ENCODE measurements around the gene SLU7. TPM values are rescaled to one million over a fixed set of nuclear protein-coding genes. Genes with fewer than 3 reads are reported as not detected.
A peak's percentile ranks its signal among the peaks of the same experiment; 100 is the strongest.

The SLU7 gene
- polyA plus RNA-seq, 3 donors: 57.4 to 76.1 (median 69.8) TPM

GRCh38 chr5:160423099-160423498, 4.2 kb upstream of the SLU7 start:
- no peak for DNase-seq

GRCh38 chr5:160421625-160422258, 2.9 kb upstream of the SLU7 start, which contains the start of gene PTTG1:
Gene PTTG1 (plus strand): TSS chr5:160421855. CDS start chr5:160422313, 458 bp downstream.
- DNase-seq: peak; percentile 97

- DNase-seq: no peak
These were observed 1.4 kb upstream of the SLU7 start for GRCh38 chr5:160420331-160420610.

- no peak for DNase-seq
These were observed 813 bp upstream of the SLU7 start for GRCh38 chr5:160419458-160420330.

- peak; percentile 95 for DNase-seq
These were observed 19.2 kb downstream of the SLU7 start, which contains the start of gene FAM200C for GRCh38 chr5:160399402-160400353. Gene FAM200C (minus strand): TSS chr5:160400054. CDS start chr5:160395490, 4,564 bp downstream.

GRCh38 chr5:160398806-160399205, 20.1 kb downstream of the SLU7 start:
- DNase-seq: no peak

GRCh38 chr5:160397492-160397891, 21.4 kb downstream of the SLU7 start:
- no peak for DNase-seq

- no peak for DNase-seq
These were observed 23.8 kb downstream of the SLU7 start for GRCh38 chr5:160395111-160395510.

- DNase-seq: no peak
These were observed 27.8 kb downstream of the SLU7 start for GRCh38 chr5:160390787-160391696.

GRCh38 chr5:160387445-160387844, 31.4 kb downstream of the SLU7 start:
- DNase-seq: no peak

- DNase-seq: no peak
These were observed 33.4 kb downstream of the SLU7 start for GRCh38 chr5:160385496-160385895.

GRCh38 chr5:160384681-160385080, 34.2 kb downstream of the SLU7 start:
- DNase-seq: no peak

GRCh38 chr5:160382346-160382745, 36.5 kb downstream of the SLU7 start:
- DNase-seq: no peak

- no peak for DNase-seq
These were observed 38.8 kb downstream of the SLU7 start for GRCh38 chr5:160380041-160380440.

GRCh38 chr5:160379511-160379910, 39.4 kb downstream of the SLU7 start:
- no peak for DNase-seq

GRCh38 chr5:160378330-160378729, 40.6 kb downstream of the SLU7 start:
- no peak for DNase-seq

- DNase-seq: no peak
These were observed 41.2 kb downstream of the SLU7 start for GRCh38 chr5:160377651-160378050.

- DNase-seq: no peak
These were observed 42.5 kb downstream of the SLU7 start for GRCh38 chr5:160376416-160376815.

GRCh38 chr5:160375701-160376100, 43.2 kb downstream of the SLU7 start:
- no peak for DNase-seq

GRCh38 chr5:160375166-160375565, 43.7 kb downstream of the SLU7 start:
- DNase-seq: no peak

GRCh38 chr5:160371294-160371693, 47.6 kb downstream of the SLU7 start:
- no peak for DNase-seq

Data from renal pelvis (tissue), 4 donors.